ENCODE data around the gene IFT80.

DNA sequence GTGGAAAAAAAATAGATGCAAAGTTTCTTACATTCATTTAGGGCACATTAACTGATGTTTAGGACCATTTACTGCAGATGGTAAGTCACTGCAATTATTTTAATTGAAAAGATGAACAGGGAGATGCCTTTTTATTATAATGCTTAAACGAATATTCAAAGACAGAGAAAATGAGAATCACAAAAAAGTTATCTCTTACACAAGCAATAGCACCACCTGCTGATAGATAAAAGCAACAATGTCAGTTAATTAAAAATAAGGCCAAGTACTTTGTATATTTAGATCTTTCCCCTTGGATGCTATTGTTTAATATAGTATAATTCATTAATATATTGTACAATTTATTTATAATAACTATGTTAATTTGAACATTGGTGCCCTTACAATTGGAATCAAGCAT lies 55.9 kb downstream of the IFT80 start:
- TF ChIP-seq, protein P1, sequence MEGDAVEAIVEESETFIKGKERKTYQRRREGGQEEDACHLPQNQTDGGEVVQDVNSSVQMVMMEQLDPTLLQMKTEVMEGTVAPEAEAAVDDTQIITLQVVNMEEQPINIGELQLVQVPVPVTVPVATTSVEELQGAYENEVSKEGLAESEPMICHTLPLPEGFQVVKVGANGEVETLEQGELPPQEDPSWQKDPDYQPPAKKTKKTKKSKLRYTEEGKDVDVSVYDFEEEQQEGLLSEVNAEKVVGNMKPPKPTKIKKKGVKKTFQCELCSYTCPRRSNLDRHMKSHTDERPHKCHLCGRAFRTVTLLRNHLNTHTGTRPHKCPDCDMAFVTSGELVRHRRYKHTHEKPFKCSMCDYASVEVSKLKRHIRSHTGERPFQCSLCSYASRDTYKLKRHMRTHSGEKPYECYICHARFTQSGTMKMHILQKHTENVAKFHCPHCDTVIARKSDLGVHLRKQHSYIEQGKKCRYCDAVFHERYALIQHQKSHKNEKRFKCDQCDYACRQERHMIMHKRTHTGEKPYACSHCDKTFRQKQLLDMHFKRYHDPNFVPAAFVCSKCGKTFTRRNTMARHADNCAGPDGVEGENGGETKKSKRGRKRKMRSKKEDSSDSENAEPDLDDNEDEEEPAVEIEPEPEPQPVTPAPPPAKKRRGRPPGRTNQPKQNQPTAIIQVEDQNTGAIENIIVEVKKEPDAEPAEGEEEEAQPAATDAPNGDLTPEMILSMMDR (conservative IDR thresholded peaks at IDR 0.05; ENCODE audit: low read depth, low read length) = peak; percentile 60
- TF ChIP-seq EZH2 (IDR thresholded peaks at IDR 0.05; ENCODE audit: low read length, unreplicated experiment) = no peak
- TF ChIP-seq EZH2phosphoT487 (IDR thresholded peaks at IDR 0.05; ENCODE audit: borderline replicate concordance, low read length) = no peak

All from PC-3 (cell line).